OCI-M2 (cell line): ENCODE measurements around the gene UTS2.

ENCODE experiments used
- DNase-seq: peaks from one replicate; lab custom pipeline; 2025; ENCODE audit not compliant: unreplicated experiment; lab: John Stamatoyannopoulos, UW

The UTS2 gene

DNA sequence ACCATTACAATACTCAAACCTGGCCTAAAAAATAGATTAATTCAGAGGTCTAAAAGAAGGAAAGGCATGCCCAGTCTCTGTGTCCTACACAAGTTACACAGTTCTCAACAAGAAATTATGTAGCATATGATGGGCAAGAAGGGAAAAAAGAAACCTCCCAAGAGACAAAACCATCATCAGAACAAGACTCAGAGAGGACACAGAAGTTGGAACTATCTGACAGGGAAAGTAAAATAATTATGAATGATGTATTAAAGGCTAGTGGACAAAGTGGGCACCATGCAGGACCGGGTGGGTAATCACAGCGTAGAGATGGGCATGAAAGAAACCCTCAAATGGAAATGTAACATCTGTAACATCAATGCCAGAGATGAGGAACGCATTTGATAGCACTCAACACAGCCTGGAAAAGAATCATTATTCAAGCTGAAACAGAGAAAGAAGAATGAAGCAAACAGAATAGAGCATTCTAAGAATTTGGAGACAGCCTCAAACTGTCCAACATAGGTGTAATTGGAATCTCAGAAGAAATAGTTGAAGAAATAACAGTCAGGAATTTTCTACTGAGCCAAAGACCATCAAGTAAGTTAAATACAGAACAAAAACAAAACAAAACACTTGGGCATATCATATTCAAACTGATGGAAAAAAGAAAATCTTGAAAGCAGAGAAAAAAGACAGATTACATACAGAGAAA, 39.0 kb downstream of the UTS2 start:
- DNase-seq, result no peak

DNA sequence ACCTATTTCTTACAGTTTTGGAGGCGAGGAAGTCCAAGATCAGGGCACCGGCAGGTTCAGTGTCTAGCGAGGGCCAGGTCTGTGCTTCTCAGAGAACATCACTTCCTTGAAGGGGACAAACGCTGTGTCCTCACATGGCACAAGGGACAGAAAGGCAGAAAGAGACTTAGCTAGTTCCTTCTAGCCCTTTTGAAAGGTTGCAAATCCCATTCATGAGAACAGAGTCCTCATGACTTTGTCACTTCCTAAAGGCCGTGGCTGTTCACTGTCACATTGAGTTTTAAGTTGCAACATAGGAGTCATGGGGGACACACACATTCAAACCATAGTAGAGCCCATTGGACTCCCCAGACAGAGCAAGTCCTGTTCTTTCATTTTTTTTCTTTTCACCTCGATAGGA, 41.4 kb downstream of the UTS2 start:
- no peak for DNase-seq

DNA sequence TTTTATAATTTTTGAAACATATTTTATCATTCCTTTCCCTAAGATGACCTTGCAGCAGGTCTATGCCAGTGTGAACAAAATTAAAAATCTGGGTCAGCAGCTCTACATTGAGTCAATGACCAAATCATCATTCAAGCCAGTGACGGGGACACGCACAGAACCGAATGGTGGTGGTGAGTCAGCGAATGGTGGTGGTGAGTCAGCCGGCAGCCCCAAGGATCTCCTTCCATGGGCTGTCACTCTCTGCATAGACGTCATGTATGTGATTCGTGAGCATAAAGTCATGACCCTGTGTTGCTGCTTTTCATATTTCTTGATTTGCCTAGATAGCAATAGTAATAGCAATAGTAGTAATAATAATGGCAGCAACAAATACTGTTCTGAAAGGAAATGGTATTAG, 42.5 kb downstream of the UTS2 start:
- DNase-seq, result no peak

DNA sequence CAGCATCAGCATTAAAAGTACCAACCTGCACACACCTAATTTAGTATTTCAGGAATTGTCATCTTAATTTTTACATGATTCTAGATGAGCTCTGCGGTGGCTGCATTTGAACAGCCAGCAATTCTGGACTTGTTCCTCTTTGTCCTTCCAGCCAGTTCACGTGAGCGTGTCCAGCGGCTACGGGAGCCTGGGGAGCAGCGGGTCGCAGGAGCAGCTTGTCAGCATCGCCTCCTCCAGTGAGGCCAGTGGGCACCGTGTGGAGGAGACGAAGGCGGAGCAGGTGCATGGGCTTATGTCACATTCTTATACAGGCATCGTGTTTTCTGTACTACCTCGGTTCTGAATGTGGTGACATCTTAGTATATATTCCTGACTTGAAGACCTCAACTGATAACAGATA, 43.1 kb downstream of the UTS2 start:
- no peak for DNase-seq

DNA sequence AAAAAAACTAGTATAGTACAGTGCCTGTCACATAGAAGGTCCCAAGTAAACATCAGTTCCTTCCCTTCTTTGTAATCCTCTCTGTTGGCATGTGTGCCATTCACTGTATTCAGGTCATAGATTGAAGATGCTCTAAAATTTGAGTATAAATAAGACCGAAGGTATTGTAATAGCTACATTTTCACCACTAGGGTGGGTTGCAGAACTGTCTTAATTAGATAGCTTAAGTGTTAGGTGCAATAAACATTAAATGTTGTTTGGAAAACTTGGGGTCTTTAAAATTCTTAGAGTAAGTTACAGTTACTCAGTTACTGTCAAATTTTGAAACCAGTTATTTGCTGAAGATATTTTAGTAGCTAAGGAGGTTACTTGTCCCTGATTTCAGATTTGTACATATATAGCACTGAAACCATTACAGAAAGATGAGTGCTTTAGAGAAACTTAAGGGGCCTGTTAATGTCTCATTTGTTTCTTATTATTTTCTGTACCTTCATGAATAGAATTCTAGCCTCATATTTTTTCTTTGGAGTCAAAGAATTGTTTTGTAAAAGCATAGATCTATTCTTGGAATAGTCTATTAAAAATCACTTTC, 44.5 kb downstream of the UTS2 start:
- no peak for DNase-seq

DNA sequence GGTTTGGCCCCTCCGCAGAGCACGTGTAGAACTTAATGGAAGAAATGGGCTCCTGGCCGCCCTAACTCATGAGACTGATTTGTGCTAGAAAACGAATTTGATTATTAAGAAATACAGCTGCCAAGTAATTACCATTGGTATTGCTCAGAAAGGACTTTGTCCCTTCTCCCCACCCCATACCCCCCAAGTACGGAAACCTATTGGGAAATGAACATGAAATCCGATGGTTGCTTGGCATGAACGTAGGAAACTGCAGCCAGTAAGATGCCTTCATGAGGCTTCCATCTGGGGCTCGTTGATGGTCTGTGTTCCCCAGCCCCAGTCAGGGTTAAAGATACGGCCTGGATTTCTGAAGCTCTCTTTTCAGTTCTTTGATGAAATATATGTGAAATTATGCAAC, 47.4 kb downstream of the UTS2 start:
- DNase-seq, result no peak
